CD4-positive, alpha-beta T cell treated with Interleukin-17A for 1 hour (primary cell): ENCODE data around the gene JARID2.

Experiments used
- DNase-seq: peaks from one replicate; pipeline ENCODE4 v3.0.0-alpha.2; 2020

The JARID2 gene

GRCh38 chr6:15500901-15501825, 255.3 kb downstream of the JARID2 start:
- DNase-seq = no peak

- no peak for DNase-seq
Observed at GRCh38 chr6:15501826-15502445, 256.1 kb downstream of the JARID2 start.

- DNase-seq = no peak
Observed at GRCh38 chr6:15502446-15503345, 256.8 kb downstream of the JARID2 start.

GRCh38 chr6:15503346-15503680, 257.4 kb downstream of the JARID2 start:
- DNase-seq = no peak

- DNase-seq = no peak
Observed at GRCh38 chr6:15504040-15504495, 258.2 kb downstream of the JARID2 start.

- no peak for DNase-seq
Observed at GRCh38 chr6:15504581-15505350, 258.9 kb downstream of the JARID2 start.

GRCh38 chr6:15505463-15505918, 259.6 kb downstream of the JARID2 start:
- no peak for DNase-seq

- DNase-seq = no peak
Observed at GRCh38 chr6:15506066-15506465, 260.2 kb downstream of the JARID2 start.

GRCh38 chr6:15507221-15507620, 261.4 kb downstream of the JARID2 start:
- DNase-seq = no peak

GRCh38 chr6:15507746-15508145, 261.9 kb downstream of the JARID2 start:
- no peak for DNase-seq

- no peak for DNase-seq
Observed at GRCh38 chr6:15508441-15508871, 262.6 kb downstream of the JARID2 start.

GRCh38 chr6:15508931-15509330, 263.1 kb downstream of the JARID2 start:
- DNase-seq = no peak

- no peak for DNase-seq
Observed at GRCh38 chr6:15509335-15509933, 263.6 kb downstream of the JARID2 start.

- no peak for DNase-seq
Observed at GRCh38 chr6:15510121-15510520, 264.3 kb downstream of the JARID2 start.

- DNase-seq = no peak
Observed at GRCh38 chr6:15510536-15511247, 264.8 kb downstream of the JARID2 start.

GRCh38 chr6:15511248-15512125, 265.6 kb downstream of the JARID2 start:
- DNase-seq = no peak

GRCh38 chr6:15512126-15512525, 266.3 kb downstream of the JARID2 start:
- DNase-seq = no peak

- DNase-seq = no peak
Observed at GRCh38 chr6:15512721-15513120, 266.9 kb downstream of the JARID2 start.

GRCh38 chr6:15513131-15513771, 267.4 kb downstream of the JARID2 start:
- no peak for DNase-seq
